Stimulated activated CD8-positive, alpha-beta memory T cell treated with anti-CD3 and anti-CD28 coated beads, Interleukin-7, amount 100 ng/mL, for 24 hours (primary cell): ENCODE data around the gene DNM2.
"Not testable (repeated sequence)": the region's sequence is repeated elsewhere in the genome, so short reads cannot be mapped to it uniquely, and the experiment has no call there.

Experiments
- DNase-seq: peaks from one replicate; pipeline ENCODE4 v3.0.0-alpha.2; 2020; ENCODE audit warnings: low read depth

DNM2 gene

DNA sequence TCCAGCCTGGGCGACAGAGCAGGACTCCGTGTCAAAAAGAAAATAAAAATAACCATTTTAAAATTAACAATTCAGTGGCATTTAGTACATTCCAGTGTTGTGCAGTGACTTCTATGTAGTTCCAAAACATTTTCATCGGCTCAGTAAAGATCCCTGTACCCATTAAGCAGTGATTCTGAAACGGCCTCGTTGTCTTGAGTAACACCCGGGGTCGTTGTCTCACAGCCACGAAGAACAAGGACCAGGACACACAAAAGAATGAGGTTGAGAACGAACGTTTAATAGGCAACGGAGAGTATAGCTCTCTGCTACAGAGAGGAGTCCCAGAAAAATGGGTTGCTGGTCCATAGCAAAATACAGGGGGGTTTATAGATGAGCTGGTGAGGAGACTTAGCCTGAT, 120.5 kb downstream of the DNM2 start:
- DNase-seq, result no peak

DNA sequence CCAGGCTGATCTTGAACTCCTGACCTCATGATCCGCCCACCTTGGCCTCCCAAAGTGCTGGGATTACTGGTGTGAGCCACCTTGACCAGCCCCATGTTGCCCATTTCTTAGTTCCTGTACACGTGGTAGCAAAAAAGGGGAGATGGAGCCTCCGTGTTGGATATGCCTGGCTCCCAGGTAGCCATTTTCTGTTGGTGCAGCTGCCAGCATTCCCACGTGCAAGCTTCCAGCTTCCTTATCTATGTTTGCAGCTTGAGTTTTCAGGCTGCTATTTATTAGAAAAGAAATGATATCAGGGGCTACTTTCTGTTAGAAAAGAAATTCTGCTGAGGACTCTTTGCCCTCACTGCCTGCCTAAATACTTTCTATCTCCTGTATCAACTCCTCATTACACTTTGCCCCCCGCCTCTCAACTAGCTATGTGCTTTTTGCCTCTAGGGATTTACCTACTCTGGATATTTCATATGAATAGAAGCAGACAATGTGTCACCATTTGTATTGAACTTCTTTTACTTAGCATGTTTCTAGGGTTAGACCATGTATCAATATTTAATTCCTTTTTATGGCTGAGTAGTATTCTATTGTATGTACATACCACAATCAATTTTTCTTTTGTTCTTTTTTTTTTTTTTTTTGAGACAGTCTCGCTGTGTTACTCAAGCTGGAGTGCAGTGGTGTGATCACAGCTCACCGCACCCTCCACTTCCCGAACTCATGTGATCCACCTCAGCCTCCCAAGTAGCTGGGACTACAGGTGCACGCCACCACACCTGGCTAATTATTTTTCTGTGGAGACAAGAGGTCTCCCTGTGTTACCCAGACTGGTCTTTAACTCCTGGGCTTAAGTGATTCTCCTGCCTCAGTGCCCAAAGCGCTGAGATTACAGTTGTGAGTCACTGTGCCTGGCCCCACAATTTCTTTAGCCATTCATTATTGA, 121.5 kb downstream of the DNM2 start:
- DNase-seq, result no peak

DNA sequence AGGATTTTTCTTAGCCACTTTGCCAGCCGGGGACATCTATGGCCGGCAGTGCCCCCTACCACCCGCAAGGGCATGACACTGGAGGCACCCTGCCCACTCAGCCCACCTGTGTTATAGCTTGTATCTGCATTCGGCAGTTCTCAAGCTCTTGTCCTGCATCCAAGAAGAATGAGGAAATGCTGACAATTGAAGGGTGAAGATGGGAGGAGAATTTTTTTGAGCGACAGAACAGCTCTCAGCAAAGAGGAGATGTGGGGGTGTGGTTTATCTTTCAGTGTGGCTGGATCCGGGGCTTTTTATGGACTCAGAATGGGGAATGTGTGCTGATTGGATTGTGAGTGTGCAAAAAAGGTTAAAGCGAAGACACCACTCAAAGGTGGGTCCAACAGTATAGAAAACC, 124.9 kb downstream of the DNM2 start:
- DNase-seq, result no peak

DNA sequence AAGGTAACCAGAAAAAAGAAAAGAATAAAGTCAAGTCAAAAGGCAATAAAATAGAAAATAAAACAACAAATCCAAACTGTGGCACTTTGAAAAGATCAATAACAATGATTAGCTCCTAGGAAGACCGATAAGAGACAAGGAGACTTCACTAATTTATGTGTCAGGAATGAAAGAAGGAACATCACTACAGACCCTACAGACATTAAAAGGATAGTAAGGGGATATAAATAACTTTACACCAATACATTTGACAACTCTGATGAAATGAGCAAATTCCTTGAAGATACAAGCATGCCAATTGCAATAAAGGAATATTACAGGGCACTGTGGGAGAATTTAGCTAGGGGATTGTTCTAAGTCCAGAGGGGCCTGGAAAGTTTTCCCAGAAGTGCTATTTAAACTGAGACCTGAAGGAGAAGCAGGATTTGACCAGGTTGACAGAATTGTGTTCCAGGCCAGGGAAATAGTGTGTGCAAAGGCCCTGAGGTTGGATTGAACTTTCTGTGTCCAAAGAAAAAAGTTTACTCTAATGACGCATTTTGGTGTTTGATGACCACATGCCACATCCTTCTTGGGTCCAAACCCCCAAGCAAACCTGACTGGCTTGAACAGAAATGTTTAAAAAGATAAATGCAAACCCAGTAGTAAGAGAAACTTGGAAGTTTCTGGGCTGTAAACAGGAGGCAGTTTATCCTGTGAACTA, 128.8 kb downstream of the DNM2 start:
- DNase-seq, result no peak

DNA sequence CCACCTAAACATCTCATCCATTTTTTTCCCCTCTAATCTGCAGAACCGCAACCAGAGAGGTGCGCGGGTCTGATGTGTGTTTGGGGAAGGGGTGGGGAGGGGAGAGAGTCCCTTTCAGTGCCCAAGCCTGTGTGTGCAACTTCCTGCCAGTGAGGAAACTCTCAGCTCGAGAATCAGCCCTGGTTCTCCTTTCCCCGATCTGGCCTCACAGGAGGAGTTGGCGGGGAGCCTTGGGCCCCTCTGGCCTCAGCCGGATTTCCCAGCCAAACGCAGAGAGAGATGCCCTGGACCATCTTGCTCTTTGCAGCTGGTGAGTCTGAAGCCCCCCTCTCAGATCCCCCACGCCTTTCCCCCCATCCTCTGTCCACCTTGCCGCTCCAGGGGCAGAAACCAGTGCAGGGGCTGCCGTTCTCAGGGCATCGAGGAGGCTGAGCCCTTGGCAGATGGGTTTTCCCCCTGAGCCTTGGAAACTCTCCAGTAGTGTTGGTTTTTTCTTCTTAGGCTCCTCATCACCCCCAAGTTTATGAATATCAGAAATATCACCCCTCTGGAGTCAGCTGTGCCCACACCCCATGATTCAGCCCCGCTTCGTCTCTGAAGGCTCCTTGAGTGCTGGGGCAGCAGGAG, 130.5 kb downstream of the DNM2 start, which contains the start of gene C19orf38:
C19orf38 (plus strand) TSS at position 186 of the 627 bp plus-strand sequence; CDS start at position 280, 94 bp downstream.
- no peak for DNase-seq

DNA sequence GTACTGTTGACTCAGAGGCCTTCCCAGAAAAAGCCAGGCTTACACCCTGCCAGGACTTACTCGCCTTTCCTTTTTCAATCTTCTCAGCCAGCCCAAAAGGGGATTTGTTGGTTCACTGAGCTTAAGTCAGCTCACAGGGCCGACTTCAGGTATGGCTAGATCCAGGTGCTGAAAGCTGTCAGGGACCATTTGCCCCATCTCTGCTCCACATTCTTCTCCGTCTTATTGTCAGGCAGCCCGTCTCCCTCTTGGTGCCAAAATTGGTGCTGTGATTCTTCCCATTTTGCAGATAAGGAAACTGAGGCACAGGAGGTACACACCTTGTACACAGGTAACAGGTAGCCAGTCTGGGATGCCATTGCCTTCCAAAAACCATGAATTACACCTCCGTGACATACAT, 132.8 kb downstream of the DNM2 start:
- no peak for DNase-seq

DNA sequence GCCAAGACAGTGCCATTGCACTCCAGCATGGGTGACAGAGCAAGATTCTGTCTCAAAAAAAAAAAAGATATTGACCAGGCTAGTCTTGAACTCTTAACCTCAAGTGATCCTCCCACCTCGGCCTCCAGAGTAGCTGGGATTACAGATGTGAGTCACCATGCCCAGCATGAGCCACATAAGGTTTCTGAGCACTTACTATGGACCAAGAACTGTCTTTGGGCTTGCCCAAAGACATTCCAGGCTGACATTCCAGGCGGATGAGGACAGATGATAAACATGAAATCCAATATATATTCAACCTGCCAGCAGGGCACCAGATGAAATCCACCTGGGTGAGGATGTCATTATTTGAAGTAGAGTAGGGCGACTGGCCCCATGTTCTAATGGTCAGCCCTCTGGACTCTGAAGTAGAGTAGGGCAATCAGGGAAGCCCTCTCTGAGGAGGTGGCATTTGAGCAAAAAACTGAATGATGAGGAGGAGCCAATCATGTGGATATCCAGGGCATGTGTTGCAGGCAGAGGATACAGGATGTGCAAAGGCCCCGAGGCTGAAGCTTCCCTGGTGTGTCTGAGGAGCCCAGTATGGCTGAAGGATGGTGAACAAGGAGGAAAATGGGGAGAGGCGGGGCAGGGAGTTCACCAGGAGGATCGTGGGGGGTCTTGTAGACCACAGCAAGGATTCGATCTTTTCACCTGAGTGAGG, 134.4 kb downstream of the DNM2 start:
- no peak for DNase-seq

DNA sequence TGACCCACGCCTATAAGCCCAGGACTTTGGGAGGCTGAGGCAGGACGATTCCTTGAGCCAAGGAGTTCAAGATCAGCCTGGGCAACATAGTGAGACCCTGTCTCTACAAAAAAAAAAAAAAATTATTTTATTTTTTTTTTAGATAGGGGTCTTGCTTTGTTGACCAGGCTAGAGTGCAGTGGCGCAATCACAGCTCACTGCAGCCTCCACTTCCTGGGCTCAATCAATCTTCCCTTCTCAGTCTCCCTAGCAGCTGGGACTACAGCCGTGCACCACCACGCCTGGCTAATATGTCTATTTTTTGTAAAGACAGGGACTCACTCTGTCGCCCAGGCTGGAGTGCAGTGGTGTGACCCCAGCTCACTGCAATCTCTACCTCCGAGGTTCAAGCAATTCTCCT, 135.1 kb downstream of the DNM2 start:
- no peak for DNase-seq

DNA sequence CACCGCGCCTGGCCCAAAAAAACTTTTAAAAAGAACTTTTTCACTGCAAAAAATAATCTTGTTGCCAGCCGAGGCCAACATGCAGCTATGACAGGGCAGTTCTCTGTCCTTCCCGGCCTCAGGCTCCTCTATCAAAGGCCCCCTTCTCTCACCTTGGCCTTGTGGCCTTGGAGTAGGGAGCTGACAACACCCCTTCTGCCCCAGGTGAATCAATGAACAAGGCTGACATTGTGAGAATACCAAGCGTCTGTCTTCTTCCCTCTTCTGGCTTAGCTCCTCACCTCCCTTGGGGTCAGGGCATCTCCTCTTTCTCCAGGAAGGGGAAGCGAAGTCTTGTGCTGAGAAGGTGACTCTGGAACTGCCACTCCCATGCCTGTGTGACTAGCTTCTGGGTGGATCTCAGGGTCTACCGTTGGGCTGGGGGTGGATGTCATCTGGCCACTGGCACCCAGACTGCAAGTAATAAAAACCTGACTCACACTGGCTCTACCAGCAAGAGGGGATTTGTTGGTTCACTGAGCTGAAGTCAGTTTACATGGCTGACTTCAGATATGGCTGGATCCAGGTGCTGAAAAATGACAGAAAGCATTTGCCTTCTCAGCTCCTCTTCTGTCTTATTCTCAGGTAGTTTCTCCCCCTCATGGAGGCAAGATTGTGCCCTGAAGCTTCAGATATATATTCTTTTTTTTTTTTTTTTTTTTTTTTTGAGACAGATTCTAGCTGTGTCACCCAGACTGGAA, 136.6 kb downstream of the DNM2 start:
- no peak for DNase-seq

DNA sequence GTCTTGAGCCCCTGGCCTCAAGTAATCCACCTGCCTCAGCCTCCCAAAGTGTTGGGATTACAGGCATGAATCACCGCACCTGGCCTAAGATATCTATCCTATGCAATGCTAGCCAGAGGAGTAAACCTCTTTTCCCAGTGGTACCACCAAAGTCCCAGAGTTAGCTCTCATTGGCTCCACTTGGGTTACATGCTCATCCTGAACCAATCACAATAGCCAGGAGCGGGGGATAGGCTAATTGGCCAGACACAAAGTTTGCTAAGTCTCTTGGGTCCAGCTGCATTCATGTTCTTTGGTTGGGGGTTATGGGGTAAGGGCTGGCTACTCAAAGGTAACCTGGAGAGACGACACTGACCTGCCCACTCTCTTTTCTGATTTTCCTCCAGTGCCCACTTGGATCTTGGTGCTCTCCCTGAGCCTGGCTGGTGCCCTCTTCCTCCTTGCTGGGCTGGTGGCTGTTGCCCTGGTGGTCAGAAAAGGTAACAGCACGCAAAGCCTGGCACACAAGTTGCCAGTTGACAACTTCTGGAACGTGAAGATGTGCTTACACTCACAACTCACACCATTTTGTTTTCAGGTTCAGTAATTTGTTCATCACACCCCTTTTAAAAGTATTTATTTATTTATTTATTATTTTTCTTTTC, 138.1 kb downstream of the DNM2 start:
- DNase-seq, result no peak

DNA sequence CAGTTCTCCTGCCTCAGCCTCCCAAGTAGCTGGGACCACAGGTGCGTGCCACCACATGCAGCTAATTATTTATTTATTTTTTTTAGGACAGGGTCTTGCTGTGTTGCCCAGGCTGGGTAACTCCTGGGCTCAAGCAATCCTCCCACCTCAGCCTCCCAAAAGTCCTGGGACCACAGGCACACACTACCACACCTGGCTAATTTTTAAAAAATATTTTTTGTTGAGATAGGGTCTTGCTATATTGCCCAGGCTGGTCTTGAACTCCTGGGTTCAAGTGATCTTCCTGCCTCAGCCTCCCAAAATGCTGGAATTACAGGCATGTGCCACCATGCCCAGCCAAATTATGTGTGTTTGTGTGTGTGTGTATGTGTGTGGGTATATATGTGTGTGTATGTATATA, 139.0 kb downstream of the DNM2 start:
- DNase-seq, result not testable (repeated sequence)

DNA sequence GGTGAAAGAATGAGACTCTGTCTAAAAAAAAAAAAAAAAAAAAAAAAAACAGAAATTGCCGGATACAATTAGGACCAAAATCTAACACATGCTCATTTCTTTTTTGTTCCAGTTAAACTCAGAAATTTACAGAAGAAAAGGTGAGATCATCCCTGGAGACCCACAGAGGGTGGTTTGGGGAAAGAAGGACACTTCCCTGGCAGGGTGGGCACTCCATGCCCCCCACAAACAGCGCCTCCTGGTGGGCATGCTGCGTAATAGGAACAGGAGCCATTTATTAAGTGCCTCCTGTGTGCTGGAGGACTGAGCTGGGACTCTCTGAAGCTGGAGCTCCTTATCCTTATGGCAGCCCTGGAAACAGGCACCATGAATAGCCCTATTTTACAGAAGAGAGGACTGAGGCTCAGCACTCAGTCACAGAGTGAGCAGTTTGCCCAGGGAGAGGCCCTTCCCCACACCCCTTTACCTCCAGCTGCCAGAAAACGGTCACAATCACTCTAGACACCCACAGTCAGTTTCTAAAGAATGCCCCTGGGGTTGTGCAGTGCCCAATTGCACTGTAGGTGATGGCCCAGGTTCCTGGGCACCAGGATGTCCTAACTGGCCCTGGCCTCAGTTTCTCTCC, 140.4 kb downstream of the DNM2 start:
- no peak for DNase-seq

DNA sequence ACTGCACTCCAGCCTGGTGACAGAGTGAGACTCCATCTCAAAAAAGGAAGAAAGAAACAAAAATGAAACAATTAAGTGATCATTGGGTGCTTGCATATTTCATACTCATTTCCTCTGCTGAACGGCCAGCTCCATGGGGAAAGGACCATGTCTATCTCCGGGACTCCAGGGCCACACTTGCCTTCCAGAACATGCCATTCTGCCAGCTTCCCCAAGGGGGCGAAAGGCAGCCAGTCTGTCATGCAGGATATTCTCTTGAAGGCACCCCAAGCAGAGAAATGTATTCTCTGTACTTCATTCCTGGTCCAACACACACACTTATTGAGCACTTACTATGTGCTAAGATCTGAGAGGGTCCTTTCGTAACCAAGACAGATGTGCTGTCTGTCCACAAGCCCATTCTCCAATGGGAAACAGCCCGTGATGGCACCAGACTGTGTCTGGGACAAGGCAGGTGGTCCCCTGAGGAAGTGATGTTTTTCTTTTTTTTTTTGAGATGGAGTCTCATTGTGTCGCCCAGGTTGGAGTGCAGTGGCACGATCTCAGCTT, 143.3 kb downstream of the DNM2 start:
- DNase-seq, result no peak

DNA sequence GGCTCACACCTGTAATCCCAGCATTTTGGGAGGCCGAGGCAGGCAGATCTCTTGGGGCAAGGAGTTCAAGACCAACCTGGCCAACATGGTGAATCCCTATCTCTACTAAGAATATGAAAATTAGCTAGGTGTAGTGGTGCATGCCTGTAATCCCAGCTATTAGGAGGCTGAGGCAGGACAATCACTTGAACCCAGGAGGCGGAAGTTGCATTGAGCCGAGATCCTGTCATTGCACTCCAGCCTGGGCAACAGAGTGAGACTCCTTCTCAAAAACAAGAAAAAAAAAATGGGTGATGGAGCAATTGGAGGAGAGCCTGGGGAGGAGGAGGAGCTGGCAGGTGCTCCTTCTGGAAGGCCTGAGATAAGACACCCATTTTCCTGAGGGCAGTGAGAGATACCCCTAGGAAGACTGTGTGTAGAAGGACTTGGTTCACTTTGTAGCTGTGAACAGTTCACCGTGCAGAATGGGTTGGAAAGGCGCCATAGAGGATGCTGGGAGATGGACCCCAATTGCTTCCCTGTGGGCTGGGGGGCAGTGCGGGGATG, 144.8 kb downstream of the DNM2 start:
- DNase-seq, result no peak

DNA sequence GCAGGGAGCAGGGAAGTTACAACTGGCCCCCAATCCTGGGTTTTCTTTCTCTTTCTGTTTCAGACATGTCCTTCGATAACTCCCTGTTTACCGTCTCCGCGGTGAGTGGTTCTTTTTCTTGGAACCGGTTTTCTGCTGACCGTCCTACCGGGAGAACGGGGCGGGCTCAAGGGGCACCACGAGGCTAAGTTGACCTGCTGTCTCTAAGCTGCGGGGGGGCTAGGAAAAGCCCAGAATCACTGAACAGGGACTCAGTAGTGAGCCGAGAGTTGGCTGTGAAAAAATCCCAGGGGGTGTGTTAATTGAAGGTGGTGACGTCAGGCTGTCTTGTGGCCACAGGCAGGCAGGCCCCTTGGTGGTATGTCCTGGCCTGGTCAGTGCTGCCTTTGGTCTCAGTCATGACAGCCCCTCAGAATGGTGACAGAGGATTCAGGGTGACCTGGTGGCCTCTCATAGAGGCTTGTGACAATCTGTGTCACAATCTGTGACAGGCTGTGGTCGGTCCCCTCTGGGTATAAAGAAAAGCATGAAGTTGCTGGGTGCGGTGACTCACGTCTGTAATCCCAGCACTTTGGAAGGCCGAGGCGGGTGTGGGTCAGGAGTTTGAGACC, 145.3 kb downstream of the DNM2 start:
- DNase-seq, result no peak

DNA sequence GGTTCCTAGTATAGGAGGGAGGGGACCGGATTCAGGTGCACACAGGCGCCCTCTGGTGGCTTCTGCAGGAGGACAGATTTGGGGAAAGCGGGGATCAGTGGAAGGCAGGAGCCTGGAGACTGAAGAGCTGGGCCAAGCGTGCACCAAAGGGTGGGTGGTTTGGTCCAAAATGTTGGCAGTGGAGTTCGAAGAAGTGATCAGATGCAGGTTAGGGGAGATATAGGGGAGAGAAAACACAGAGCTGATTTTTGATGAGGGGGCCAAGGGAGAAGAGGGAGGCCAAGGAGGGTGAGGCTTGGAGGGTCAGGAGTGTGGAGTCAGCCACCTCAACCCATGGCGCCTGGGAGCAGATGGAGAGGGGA, 146.6 kb downstream of the DNM2 start:
- DNase-seq, result peak; percentile 66

DNA sequence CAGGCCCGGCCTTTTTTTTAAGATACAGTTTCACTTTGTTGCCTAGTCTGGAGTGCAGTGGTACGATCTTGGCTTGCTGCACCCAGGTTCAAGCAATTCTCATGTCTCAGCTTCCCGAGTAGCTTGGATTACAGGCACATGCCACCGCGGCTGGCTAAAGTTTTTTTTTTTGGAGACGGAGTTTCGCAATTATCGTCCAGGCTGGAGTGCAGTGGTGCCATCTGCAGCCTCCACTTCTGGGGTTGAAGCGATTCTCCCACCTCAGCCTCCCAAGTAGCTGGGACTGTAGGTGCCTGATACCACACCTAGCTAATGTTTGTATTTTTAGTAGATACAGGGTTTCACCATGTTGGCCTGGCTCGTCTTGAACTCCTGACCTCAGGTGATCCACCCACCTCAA, 148.6 kb downstream of the DNM2 start:
- DNase-seq, result no peak

DNA sequence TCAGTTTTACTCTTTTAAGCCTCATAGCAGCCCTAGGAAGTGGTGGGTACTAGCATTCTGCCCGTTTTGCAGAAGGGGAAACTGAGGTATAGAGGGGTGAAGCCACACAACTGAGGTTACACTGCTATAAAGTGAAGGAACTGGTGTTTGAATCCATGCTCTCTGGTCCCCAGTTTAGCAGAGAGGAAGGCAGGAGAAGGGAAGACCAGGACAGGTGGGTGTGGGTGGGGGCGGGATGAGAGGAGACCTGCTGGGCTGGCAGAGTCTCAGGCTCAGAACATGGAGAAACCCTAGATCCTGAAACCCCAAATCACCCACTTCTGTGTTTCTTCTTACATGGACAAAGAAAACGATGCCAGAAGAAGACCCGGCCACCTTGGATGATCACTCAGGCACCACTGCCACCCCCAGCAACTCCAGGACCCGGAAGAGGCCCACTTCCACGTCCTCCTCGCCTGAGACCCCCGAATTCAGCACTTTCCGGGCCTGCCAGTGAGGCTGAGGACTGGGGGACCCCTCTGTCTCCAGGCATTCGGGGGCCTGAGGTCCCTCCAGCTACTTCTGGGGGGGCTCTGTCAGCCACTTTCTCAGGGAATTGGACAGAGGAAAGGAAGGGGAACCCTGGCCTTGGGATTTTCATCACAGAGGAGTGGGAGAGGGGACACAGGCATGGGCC, 151.1 kb downstream of the DNM2 start:
- DNase-seq, result no peak

DNA sequence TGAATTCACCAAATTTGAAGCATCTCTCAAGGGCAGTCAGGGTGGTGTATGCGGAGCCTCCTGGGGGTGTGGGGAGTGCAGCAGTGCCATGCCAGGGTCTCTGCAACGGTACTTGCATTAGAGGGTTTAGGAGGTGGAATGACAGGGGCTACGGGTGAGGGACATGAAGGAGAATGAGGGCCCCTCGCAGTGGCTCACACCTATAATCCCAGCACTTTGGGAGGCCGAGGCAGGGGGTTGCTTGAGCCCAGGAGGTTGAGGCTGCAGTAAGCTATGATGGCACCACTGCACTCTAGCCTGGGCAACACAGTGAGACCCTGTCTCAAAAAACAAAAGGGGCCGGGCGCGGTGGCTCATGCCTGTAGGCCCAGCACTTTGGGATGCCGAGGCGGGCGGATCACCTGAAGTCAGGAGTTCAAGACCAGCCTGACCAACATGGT, 152.0 kb downstream of the DNM2 start:
- DNase-seq, result not testable (repeated sequence)
